GM23248 (cell line): ENCODE results near the gene RRBP1. TPM values are rescaled to one million over a fixed set of nuclear protein-coding genes. Genes with fewer than 3 reads are reported as not detected.

Source experiments
- DNase-seq: peaks from one replicate; pipeline ENCODE4 v3.0.0-alpha.2; 2015
- H2AFZ ChIP-seq: fragments of 200-600 bp; sonication (generic); 2 replicates; pipeline ENCODE4 v1.6.1; 2016; ENCODE audit warnings: antibody characterized with exemption
- H3F3A ChIP-seq: fragments of 200-600 bp; sonication (generic); 2 replicates; pipeline ENCODE4 v1.6.1; 2016; ENCODE audit warnings: mild to moderate bottlenecking, antibody characterized with exemption, mixed run types; ENCODE audit not compliant: insufficient read depth
- H3K27ac ChIP-seq: fragments of 200-600 bp; sonication (generic); 2 replicates; pipeline ENCODE4 v1.5.1; 2016; ENCODE audit warnings: mild to moderate bottlenecking
- H3K27me3 ChIP-seq: fragments of 200-600 bp; sonication (generic); replicated peaks from 2 replicates; pipeline ENCODE4 v1.6.1; 2016; ENCODE audit warnings: mild to moderate bottlenecking; ENCODE audit not compliant: insufficient read depth
- H3K36me3 ChIP-seq: fragments of 200-600 bp; sonication (generic); 2 replicates; pipeline ENCODE4 v1.6.1; 2016; ENCODE audit warnings: low read depth, mild to moderate bottlenecking
- H3K4me1 ChIP-seq: fragments of 200-600 bp; sonication (generic); 2 replicates; pipeline ENCODE4 v1.6.1; 2016; ENCODE audit warnings: mild to moderate bottlenecking; ENCODE audit not compliant: insufficient read depth
- H3K4me2 ChIP-seq: fragments of 200-600 bp; sonication (generic); one replicate; pipeline ENCODE4 v1.6.1; 2016; ENCODE audit warnings: mild to moderate bottlenecking; ENCODE audit not compliant: unreplicated experiment
- H3K4me3 ChIP-seq: fragments of 200-600 bp; sonication (generic); 2 replicates; pipeline ENCODE4 v1.5.1; 2016; ENCODE audit warnings: mild to moderate bottlenecking
- H3K79me2 ChIP-seq: fragments of 200-600 bp; sonication (generic); 2 replicates; pipeline ENCODE4 v1.6.1; 2016; ENCODE audit warnings: mild to moderate bottlenecking; ENCODE audit not compliant: insufficient read depth
- H3K9ac ChIP-seq: fragments of 200-600 bp; sonication (generic); 2 replicates; pipeline ENCODE4 v1.6.1; 2016; ENCODE audit warnings: mild to moderate bottlenecking
- H3K9me2 ChIP-seq: fragments of 200-600 bp; sonication (generic); 2 replicates; pipeline ENCODE4 v1.6.1; 2016; ENCODE audit warnings: mixed run types, mild to moderate bottlenecking, moderate library complexity; ENCODE audit not compliant: insufficient read depth
- H3K9me3 ChIP-seq: fragments of 200-600 bp; sonication (generic); one replicate; pipeline ENCODE4 v1.6.1; 2017; ENCODE audit warnings: low read depth
- H4K20me1 ChIP-seq: fragments of 200-600 bp; sonication (generic); 2 replicates; pipeline ENCODE4 v1.6.0; 2016; ENCODE audit not compliant: insufficient read depth
- EZH2 ChIP-seq: fragments of 200-600 bp; sonication (generic); IDR thresholded peaks from 2 replicates; pipeline ENCODE4 v1.6.1; 2018; ENCODE audit warnings: antibody characterized with exemption, mild to moderate bottlenecking; ENCODE audit not compliant: insufficient read depth, poor library complexity, severe bottlenecking
- EZH2phosphoT487 ChIP-seq: fragments of 200-600 bp; sonication (generic); IDR thresholded peaks from 2 replicates; pipeline ENCODE4 v1.6.1; 2018; ENCODE audit warnings: antibody characterized with exemption, moderate library complexity, mild to moderate bottlenecking, low read depth; ENCODE audit not compliant: insufficient read depth
- WGBS, 2 experiments: methylation state at CpG; one replicate each; pipeline ENCODE4 v1.1.6; 2015 to 2017; ENCODE audit warnings: low lambda C conversion rate in 2 of 2, low coverage in 1 of 2; ENCODE audit errors: missing lambda C conversion rate in 2 of 2; 5-methylcytosine and 5-hydroxymethylcytosine counted together
- in situ Hi-C: fragments of 300-500 bp; cut with MboI; formaldehyde crosslinking; loops from 2 replicates; pipeline ENCODE4 v1.15.0; 2020
- polyA plus RNA-seq: library from polyadenylated mRNA; unstranded; fragments of >200 nt; fragmentation: Nextera tagmentation; extraction: Ambion mirVana; gene quantifications from 2 replicates; pipeline ENCODE4 v1.2.1, GENCODE V29; 2016
- total RNA-seq: library from RNA; depleted of rRNA; stranded (reverse); fragments of >200 nt; shearing (Covaris generic); gene quantifications from 2 replicates; pipeline ENCODE4 v1.2.3, GENCODE V29; 2014

Gene RRBP1
- total and polyA plus RNA-seq, 2 experiments from 2014 or later, result 127 to 182 TPM

DNA sequence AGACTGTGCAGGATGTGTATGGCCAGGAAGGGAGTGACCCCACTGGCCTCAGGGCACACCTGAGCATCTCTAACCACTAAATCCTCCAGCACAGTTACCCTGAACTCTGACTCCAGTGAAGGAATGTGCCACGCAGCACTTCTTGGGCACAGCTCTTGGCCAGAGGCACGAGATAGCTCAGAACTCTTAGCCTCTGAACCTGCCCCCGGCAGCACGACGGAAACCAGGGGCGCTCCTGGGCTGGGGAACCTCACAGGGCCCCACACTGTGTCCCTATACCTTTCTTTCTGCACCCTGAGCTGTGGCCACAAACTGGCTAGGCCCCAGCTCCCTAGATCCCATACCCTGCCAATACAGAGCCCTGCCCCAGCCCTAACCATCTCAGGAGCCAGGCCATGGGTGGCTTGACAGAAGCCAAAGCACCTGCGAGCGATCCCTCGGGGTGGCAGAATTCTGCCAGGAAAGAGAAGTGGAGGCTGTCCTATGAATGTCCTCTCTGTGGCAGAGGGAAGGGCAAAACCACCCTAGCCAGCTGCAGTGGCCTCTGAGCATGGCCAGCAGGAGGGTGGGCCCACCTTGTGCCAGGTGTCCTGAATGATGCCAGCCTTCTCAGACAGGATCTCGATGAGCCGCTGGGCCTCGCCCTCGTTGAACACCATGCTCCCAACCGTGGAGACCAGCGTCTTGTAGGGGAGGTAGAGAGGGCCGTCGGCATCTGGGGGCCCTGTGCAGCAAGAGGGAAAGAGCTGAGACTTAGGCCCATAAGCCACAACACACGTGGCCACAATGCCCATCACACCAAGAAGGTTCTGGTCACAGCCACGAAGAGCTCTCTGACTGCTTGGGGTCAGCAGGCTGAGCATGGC is 39.4 kb downstream of the RRBP1 start:
- 71 to 74% methylated on average over 19 of the region's 19 CpGs for WGBS, 2 experiments
- in situ Hi-C loops, result loop anchor here (25.0 kb wide), 1 partner anchor 645 kb away; the partner anchor contains the start of gene ZNF133
- Histone ChIP-seq H3K79me2 (peaks cover 100% of the 10 kb centered on the region), H3K27ac (no peak overlapping the region), H3K9ac (no peak overlapping the region), H3K27me3 (no peaks in the 10 kb centered on the region), H3K36me3 (peaks cover 9% of the 10 kb centered on the region; the same call in 1 of the 2 replicates), H2AFZ (no peak overlapping the region), H3K4me1 (no peaks in the 10 kb centered on the region), H3F3A (no peaks in the 10 kb centered on the region), H4K20me1 (peaks cover 3% of the 10 kb centered on the region; the same call in 1 of the 2 replicates), H3K4me3 (no peak overlapping the region), H3K4me2 (no peak overlapping the region), H3K9me2 (no peaks in the 10 kb centered on the region), H3K9me3 (no peaks in the 10 kb centered on the region)
- TF ChIP-seq EZH2phosphoT487, result no peak
- TF ChIP-seq EZH2, result no peak
- DNase-seq, result no peak

DNA sequence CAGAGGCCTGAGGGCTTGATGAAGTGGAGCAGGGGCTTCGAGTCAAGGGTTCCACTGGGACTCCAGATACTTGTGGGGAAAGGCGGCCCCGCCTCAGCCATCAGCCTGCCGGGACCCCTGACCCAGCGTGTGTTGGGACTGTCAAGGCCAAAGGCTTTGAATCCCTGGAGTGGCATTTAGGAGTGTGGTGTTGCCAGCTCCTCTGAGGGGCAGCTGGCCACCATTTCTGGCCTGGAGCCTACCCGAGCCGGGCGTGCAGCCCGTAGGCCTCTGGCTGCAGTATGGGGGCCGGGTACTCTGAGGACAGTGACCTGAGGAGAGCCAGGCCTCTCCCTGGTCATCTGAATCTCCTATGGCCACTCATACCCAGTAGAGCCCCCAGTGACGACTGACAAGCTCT is 40.0 kb downstream of the RRBP1 start:
- in situ Hi-C loops, result loop anchor here (25.0 kb wide), 1 partner anchor 645 kb away; the partner anchor contains the start of gene ZNF133
- no peak for DNase-seq
- Histone ChIP-seq H3K36me3 (peaks cover 9% of the 10 kb centered on the region; the same call in 1 of the 2 replicates), H3K9ac (no peak overlapping the region), H3F3A (no peaks in the 10 kb centered on the region), H3K79me2 (peaks cover 100% of the 10 kb centered on the region), H3K27me3 (no peaks in the 10 kb centered on the region), H3K4me1 (no peaks in the 10 kb centered on the region), H3K4me3 (no peak overlapping the region), H4K20me1 (peaks cover 3% of the 10 kb centered on the region; the same call in 1 of the 2 replicates), H3K4me2 (no peak overlapping the region), H2AFZ (no peak overlapping the region), H3K9me3 (no peaks in the 10 kb centered on the region), H3K27ac (no peak overlapping the region), H3K9me2 (no peaks in the 10 kb centered on the region)
- TF ChIP-seq EZH2phosphoT487 (no peak), EZH2 (no peak)
- 86 to 89% methylated on average over 11 of the region's 11 CpGs for WGBS, 2 experiments

DNA sequence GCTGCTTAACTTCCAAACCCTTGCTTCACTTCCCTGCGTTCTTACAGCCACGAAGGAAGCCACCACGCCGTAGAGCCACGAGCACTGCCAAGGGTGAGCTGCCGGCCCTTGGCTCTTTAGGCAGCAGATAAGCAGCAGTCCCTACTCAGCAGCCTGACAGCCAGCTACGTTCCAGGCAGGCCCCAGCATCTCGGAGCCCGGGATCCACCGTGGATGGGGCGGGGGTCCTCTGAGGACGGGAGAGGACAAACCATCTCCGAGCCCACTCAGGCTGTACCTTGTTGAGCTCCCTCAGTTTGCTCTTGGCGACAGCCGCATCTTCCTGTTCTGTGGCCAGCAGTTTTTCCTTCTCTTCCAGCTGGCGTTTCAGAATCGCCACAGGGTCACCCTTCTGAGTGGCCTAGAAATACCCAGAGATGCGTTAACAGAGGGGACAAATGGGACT is 40.5 kb downstream of the RRBP1 start:
- Histone ChIP-seq H3K79me2 (peaks cover 100% of the 10 kb centered on the region), H3K9me3 (no peaks in the 10 kb centered on the region), H3K27me3 (no peaks in the 10 kb centered on the region), H3K4me1 (no peaks in the 10 kb centered on the region), H3K27ac (no peak overlapping the region), H3K9me2 (no peaks in the 10 kb centered on the region), H4K20me1 (peaks cover 3% of the 10 kb centered on the region; the same call in 1 of the 2 replicates), H3K9ac (no peak overlapping the region), H3K4me3 (no peak overlapping the region), H3F3A (no peaks in the 10 kb centered on the region), H2AFZ (no peak overlapping the region), H3K4me2 (no peak overlapping the region), H3K36me3 (peaks cover 9% of the 10 kb centered on the region; the same call in 1 of the 2 replicates)
- in situ Hi-C loops, result loop anchor here (25.0 kb wide), 1 partner anchor 646 kb away; the partner anchor contains the start of gene ZNF133
- WGBS, 2 experiments, result 90 to 93% methylated on average over 18 of the region's 18 CpGs
- no peak for TF ChIP-seq EZH2phosphoT487
- TF ChIP-seq EZH2, result no peak
- DNase-seq, result no peak

DNA sequence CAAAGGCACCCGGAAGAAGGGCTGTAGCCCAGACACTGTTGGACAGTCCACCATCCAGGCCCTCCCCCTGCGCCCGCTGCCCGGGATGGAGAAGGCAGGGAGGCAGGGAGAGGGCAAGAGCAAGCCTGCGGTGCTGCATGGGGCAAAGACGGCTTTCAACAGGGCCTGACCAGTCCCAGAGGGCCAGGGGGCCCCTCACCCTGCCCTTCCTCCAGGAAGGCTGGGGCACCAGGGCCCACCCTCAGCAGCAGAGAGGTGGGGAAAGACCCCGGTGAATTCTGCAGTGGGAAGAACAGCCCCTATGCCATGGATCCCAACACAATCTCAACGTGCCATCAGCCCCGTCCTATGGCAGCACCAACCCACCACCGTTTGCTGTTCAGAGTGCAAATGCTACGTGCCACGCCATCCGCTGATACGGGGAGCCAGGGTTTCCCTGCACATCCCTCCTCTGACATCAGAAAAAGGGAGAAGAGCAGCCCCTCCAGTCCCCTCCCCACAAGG is 41.1 kb downstream of the RRBP1 start:
- Histone ChIP-seq H3K9me3 (no peaks in the 10 kb centered on the region), H3K9ac (no peak overlapping the region), H3K9me2 (no peaks in the 10 kb centered on the region), H3K4me3 (no peak overlapping the region), H2AFZ (no peak overlapping the region), H3F3A (no peaks in the 10 kb centered on the region), H3K79me2 (peaks cover 100% of the 10 kb centered on the region), H3K27ac (no peak overlapping the region), H3K4me2 (no peak overlapping the region), H3K36me3 (peaks cover 13% of the 10 kb centered on the region; the same call in 1 of the 2 replicates), H3K27me3 (no peaks in the 10 kb centered on the region), H3K4me1 (no peaks in the 10 kb centered on the region), H4K20me1 (peaks cover 3% of the 10 kb centered on the region; the same call in 1 of the 2 replicates)
- TF ChIP-seq EZH2, result no peak
- TF ChIP-seq EZH2phosphoT487, result no peak
- in situ Hi-C loops, result loop anchor here (25.0 kb wide), 1 partner anchor 646 kb away; the partner anchor contains the start of gene ZNF133
- DNase-seq, result no peak
- 77 to 80% methylated on average over 14 of the region's 14 CpGs for WGBS, 2 experiments
